ENCODE data around the gene MICALL2.

DNA sequence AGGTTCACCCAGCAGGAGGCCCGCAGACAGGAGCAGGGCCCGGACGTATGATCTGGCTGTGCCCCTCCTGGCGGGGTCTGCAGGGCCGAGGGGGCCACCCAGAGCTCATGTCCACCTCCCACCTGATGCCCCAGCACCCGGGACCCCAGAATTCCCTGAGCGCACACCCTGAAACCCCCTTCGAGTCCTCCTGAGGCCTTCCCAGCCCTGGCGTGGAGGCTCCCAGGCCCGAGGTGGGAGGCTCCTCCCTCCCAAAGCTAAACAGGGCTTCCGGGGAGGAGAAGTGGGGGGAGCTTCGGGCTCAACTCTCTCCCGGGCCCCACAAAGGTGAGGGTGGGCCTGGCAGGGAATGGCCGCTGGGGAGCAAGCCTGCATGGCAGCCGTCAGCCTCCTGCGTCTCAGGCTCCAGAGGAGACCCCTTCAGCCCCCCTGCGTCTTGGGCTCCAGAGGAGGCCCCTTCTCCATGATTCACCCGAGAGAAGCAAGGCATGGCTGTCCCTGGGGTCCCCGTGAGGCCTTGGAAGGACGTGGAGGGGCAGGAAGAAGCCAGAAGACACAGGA is 30.2 kb downstream of the MICALL2 start:
- TF ChIP-seq EZH2 (IDR thresholded peaks at IDR 0.05) (no peak), POLR2AphosphoS5 (IDR thresholded peaks at IDR 0.05; ENCODE audit: borderline replicate concordance, low read depth, low read length) (no peak)

Measured in SK-N-MC (cell line).